Cardiac fibroblast (primary cell): ENCODE results near the gene RCAN2.

ENCODE experiments used
- DNase-seq, 2 donors: peaks; one replicate each; pipeline versions ENCODE4 v3.0.0 to v3.0.0-alpha.2; 2010; ENCODE audit warnings: low read depth in 2 of 2
- H3K4me3 ChIP-seq, 2 donors: replicated peaks in 1 of 2; 1 replicate in 1 of 2; 2 replicates in 1 of 2; pipeline ENCODE4 v1.5.1; 2011; ENCODE audit warnings: low read depth in 2 of 2, low read length in 2 of 2, mild to moderate bottlenecking in 2 of 2, moderate library complexity in 1 of 2
- CTCF ChIP-seq: IDR thresholded peaks from one replicate; pipeline ENCODE4 v1.5.1; 2011; ENCODE audit warnings: low read depth, mild to moderate bottlenecking, low read length, inconsistent platforms

Gene RCAN2

DNA sequence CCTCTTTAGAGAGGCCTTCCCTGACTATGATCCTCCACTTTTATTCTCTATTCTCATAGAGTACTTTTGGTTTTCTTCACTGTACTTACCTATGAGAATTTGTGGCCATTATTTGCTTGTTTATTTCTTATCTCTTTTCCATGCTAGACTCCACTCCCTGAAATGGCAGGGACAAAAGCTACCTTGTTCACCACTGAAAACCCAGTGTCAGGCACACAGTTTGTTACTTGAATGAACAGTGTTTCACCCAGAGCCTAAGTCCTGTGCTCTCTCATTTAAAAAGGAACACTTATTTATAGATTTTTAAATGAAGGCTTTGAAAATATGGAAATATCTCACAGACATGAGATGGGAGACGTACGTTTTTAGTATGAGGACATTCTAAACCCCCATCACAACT, 272.8 kb downstream of the RCAN2 start:
- TF ChIP-seq CTCF, result no peak
- DNase-seq, result no peak
- no peak overlapping the region for H3K4me3 ChIP-seq

DNA sequence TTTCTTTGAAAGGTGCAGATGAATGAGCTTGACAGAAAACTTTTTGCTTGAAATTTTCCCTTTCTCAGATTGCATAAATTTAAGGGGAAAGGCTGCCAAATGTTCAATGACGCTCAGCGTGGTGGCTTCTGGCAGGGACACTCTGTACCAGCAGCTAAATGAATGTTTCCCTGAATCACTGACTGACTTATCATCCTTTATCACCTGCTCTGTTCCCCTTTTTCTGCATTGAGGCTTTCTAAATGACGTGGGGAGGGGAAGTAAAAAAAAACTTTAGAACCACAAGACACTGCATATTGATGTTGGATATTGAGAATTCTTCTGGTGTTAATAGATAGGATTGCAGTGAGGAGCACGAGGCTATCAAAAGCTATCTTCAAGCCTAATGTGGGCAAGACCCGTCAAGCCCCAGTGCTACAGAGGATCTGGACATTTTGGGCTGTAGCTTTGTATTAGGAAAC, 273.5 kb downstream of the RCAN2 start:
- DNase-seq, result peak; percentile 68 to 71
- no peak overlapping the region for H3K4me3 ChIP-seq
- TF ChIP-seq CTCF, result no peak

DNA sequence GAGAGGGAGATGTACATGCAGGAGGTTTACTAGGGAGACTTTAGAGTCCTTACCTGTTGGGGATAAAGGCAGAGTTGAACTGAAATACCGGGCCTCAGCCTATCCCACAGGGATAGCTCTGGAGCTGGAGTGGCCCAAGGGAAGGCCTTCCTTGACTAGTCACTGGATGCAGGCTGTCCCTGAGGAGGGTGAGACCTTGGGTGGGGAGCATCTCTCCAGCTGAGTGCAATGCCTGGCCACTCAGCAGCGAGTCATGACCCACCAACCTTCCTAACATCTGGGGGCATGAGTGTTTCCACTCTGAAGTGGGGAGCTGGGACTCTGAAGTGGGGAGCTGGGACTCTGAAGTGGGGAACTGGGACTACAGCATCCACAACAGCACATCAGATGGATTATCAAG, 274.4 kb downstream of the RCAN2 start:
- no peak for DNase-seq
- no peak for TF ChIP-seq CTCF

GRCh38 chr6:46215777-46216176, 275.5 kb downstream of the RCAN2 start:
- no peak for DNase-seq
- H3K4me3 ChIP-seq, result no peak overlapping the region
- TF ChIP-seq CTCF, result no peak

More for the DNA sequence above, 274.4 kb downstream of the RCAN2 start:
- no peak overlapping the region for H3K4me3 ChIP-seq

DNA sequence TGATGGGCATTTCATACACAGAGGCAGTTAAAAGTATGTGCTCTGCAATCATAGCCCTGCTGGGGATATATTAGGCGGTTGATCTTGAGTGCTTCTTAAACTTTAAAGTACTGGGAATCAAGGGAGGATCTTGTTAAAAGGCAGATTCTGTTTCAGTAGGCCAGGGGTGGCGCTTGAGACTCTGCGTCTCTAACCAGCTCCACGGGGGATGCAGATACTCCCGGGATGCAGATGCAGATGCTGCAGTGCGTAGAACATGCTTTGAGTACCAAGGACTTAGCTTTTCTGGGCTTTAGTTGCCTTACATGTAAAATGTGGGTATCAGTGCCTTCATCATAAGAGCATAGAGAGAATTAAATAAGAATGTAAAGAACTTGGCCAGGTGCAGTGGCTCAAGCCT, 276.0 kb downstream of the RCAN2 start:
- no peak for TF ChIP-seq CTCF
- DNase-seq, result no peak
- no peak overlapping the region for H3K4me3 ChIP-seq

GRCh38 chr6:46211917-46212316, 279.3 kb downstream of the RCAN2 start:
- no peak for TF ChIP-seq CTCF
- no peak for DNase-seq
- no peak overlapping the region for H3K4me3 ChIP-seq

DNA sequence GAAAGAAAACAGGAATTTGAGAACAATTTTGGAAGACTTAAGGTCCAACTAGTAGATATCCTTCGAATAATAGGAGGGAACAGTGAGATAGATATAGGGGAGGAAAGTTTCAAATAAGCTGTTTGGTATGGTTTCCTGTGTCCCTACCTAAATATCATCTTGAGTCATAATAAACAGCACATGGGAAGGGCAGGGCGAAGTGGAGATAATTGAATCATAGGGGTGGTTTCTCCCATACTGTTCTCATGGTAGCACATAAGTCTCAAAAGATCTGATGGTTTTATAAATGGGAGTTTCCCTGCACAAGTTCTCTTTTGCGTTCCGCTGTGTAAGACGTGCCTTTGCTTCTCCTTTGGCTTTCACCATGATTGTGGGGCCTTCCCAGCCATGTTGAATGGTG, 281.0 kb downstream of the RCAN2 start:
- TF ChIP-seq CTCF, result no peak
- DNase-seq, result no peak
- no peak overlapping the region for H3K4me3 ChIP-seq
